MM.1S (cell line): Measurements from ENCODE around the gene CD44.

Source experiments
- DNase-seq: peaks from one replicate; pipeline ENCODE4 v3.0.0-alpha.2; 2015
- H2AFZ ChIP-seq: fragments of 300-600 bp; sonication (generic); 2 replicates; pipeline ENCODE4 v1.6.0; 2016; ENCODE audit warnings: antibody characterized with exemption, low read length
- H3F3A ChIP-seq: fragments of 300-600 bp; sonication (generic); 2 replicates; pipeline ENCODE4 v1.6.1; 2016; ENCODE audit warnings: mild to moderate bottlenecking, antibody characterized with exemption, low read length, moderate library complexity, mixed read lengths; ENCODE audit not compliant: insufficient read depth
- H3K27ac ChIP-seq: fragments of 300-600 bp; sonication (generic); 2 replicates; pipeline ENCODE4 v1.5.1; 2016; ENCODE audit warnings: mild to moderate bottlenecking, low read length
- H3K27me3 ChIP-seq: fragments of 300-600 bp; sonication (generic); replicated peaks from 2 replicates; pipeline ENCODE4 v1.6.0; 2016; ENCODE audit warnings: low read length; ENCODE audit not compliant: insufficient read depth
- H3K36me3 ChIP-seq: fragments of 300-600 bp; sonication (generic); replicated peaks from 2 replicates; pipeline ENCODE4 v1.6.1; 2016; ENCODE audit warnings: mild to moderate bottlenecking, low read length, mixed read lengths; ENCODE audit not compliant: insufficient read depth
- H3K4me1 ChIP-seq: fragments of 300-600 bp; sonication (generic); 2 replicates; pipeline ENCODE4 v1.6.1; 2016; ENCODE audit warnings: low read length, mixed read lengths
- H3K4me2 ChIP-seq: fragments of 300-600 bp; sonication (generic); 2 replicates; pipeline ENCODE4 v1.6.0; 2016; ENCODE audit warnings: low read depth, low read length
- H3K4me3 ChIP-seq: fragments of 300-600 bp; sonication (generic); 2 replicates; pipeline ENCODE4 v1.5.1; 2016; ENCODE audit warnings: low read length, mixed read lengths
- H3K79me2 ChIP-seq: fragments of 300-600 bp; sonication (generic); 2 replicates; pipeline ENCODE4 v1.6.1; 2016; ENCODE audit warnings: mixed run types, low read length, mixed read lengths
- H3K9ac ChIP-seq: fragments of 300-600 bp; sonication (generic); 2 replicates; pipeline ENCODE4 v1.6.1; 2016; ENCODE audit warnings: low read length, mixed read lengths
- H3K9me2 ChIP-seq: fragments of 300-600 bp; sonication (generic); replicated peaks from 2 replicates; pipeline ENCODE4 v1.6.1; 2016; ENCODE audit warnings: mild to moderate bottlenecking, low read length, mixed read lengths; ENCODE audit not compliant: insufficient read depth
- H3K9me3 ChIP-seq: fragments of 300-600 bp; sonication (generic); replicated peaks from 2 replicates; pipeline ENCODE4 v1.6.1; 2016; ENCODE audit warnings: mild to moderate bottlenecking, low read length, mixed read lengths; ENCODE audit not compliant: insufficient read depth
- H4K20me1 ChIP-seq: fragments of 300-600 bp; sonication (generic); 2 replicates; pipeline ENCODE4 v1.6.1; 2016; ENCODE audit warnings: mild to moderate bottlenecking, low read length, moderate library complexity, mixed read lengths; ENCODE audit not compliant: insufficient read depth
- CTCF ChIP-seq: fragments of 300-600 bp; sonication (generic); IDR thresholded peaks from 2 replicates; pipeline ENCODE4 v1.5.1; 2016; ENCODE audit warnings: antibody characterized with exemption, low read length, mixed read lengths
- EZH2 ChIP-seq: fragments of 300-600 bp; sonication (generic); optimal IDR thresholded peaks from 2 replicates; pipeline ENCODE3; 2017; ENCODE audit warnings: low read depth, mild to moderate bottlenecking, antibody characterized with exemption, low read length, mixed read lengths
- EZH2phosphoT487 ChIP-seq: fragments of 300-600 bp; sonication (generic); IDR thresholded peaks from 2 replicates; pipeline ENCODE4 v1.6.1; 2018; ENCODE audit warnings: antibody characterized with exemption, low read length

The CD44 gene

GRCh38 chr11:35145271-35145670 is 6.3 kb downstream of the CD44 start:
- H3K9me2 ChIP-seq = no peaks in the 10 kb centered on the region
- H2AFZ ChIP-seq = no peak overlapping the region
- DNase-seq = peak; percentile 81
- TF ChIP-seq EZH2phosphoT487 (no peak), CTCF (no peak; the same call in 1 of the 2 replicates), EZH2 (no peak)
- H3K27me3 ChIP-seq = no peaks in the 10 kb centered on the region
- H3K4me3 ChIP-seq = peak overlapping the region; percentile 47
- peaks cover 58% of the 10 kb centered on the region for H3F3A ChIP-seq
- peak overlapping the region; percentile 72 for H3K4me2 ChIP-seq
- peaks cover 94% of the 10 kb centered on the region for H3K79me2 ChIP-seq
- H3K9ac ChIP-seq = peak overlapping the region; percentile 77
- peaks cover 3% of the 10 kb centered on the region; the same call in 1 of the 2 replicates for H3K36me3 ChIP-seq
- no peaks in the 10 kb centered on the region for H4K20me1 ChIP-seq
- H3K27ac ChIP-seq = peak overlapping the region; percentile 95
- peaks cover 57% of the 10 kb centered on the region for H3K4me1 ChIP-seq
- no peaks in the 10 kb centered on the region for H3K9me3 ChIP-seq

DNA sequence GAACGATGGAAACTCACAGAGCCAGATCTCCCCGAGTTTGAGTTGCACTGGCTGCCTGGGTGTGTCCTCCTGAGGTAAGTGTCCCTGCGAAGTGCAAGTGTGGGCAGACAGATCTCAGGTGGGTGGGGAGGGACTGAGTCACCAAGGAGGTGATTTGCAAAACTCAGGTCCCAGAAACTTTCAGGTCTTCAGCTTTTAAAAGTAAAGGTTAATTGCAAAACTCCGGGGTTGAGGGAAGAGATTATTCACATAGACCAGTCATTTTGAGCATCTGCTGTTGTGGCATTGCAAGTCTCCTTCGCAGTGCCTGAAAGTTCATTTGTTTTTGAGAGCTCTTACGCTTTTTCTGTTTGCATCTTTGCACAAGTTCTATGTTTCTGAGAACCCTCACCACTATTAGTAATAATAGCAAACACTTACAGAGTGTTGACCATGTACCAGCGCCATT is 7.1 kb downstream of the CD44 start:
- H4K20me1 ChIP-seq = no peaks in the 10 kb centered on the region
- H3F3A ChIP-seq = peaks cover 50% of the 10 kb centered on the region
- peak; percentile 62 for DNase-seq
- peak overlapping the region; percentile 77 for H3K9ac ChIP-seq
- no peak overlapping the region for H2AFZ ChIP-seq
- no peaks in the 10 kb centered on the region for H3K9me3 ChIP-seq
- no peaks in the 10 kb centered on the region for H3K27me3 ChIP-seq
- TF ChIP-seq EZH2phosphoT487 (no peak), EZH2 (no peak), CTCF (no peak)
- peaks cover 3% of the 10 kb centered on the region; the same call in 1 of the 2 replicates for H3K36me3 ChIP-seq
- H3K4me1 ChIP-seq = peaks cover 57% of the 10 kb centered on the region
- peaks cover 94% of the 10 kb centered on the region for H3K79me2 ChIP-seq
- H3K9me2 ChIP-seq = no peaks in the 10 kb centered on the region
- H3K27ac ChIP-seq = peak overlapping the region; percentile 95
- peak overlapping the region; percentile 47; the same call in 1 of the 2 replicates for H3K4me3 ChIP-seq
- H3K4me2 ChIP-seq = peak overlapping the region; percentile 72

GRCh38 chr11:35146711-35147110 is 7.7 kb downstream of the CD44 start:
- peaks cover 56% of the 10 kb centered on the region for H3K4me1 ChIP-seq
- H3K79me2 ChIP-seq = peaks cover 94% of the 10 kb centered on the region
- TF ChIP-seq EZH2 (no peak), EZH2phosphoT487 (no peak), CTCF (no peak)
- no peak for DNase-seq
- no peaks in the 10 kb centered on the region for H3K9me2 ChIP-seq
- H3K4me2 ChIP-seq = peak overlapping the region; percentile 72
- H3K36me3 ChIP-seq = peaks cover 3% of the 10 kb centered on the region; the same call in 1 of the 2 replicates
- H3F3A ChIP-seq = peaks cover 44% of the 10 kb centered on the region
- H3K9me3 ChIP-seq = no peaks in the 10 kb centered on the region
- peak overlapping the region; percentile 95; the same call in 1 of the 2 replicates for H3K27ac ChIP-seq
- H4K20me1 ChIP-seq = no peaks in the 10 kb centered on the region
- peak overlapping the region; percentile 47; the same call in 1 of the 2 replicates for H3K4me3 ChIP-seq
- peak overlapping the region; percentile 77; the same call in 1 of the 2 replicates for H3K9ac ChIP-seq
- no peak overlapping the region for H2AFZ ChIP-seq
- no peaks in the 10 kb centered on the region for H3K27me3 ChIP-seq
